ENCODE results near the gene ARHGAP30.
"Not testable (repeated sequence)": the region's sequence is repeated elsewhere in the genome, so short reads cannot be mapped to it uniquely, and the experiment has no call there.

DNA sequence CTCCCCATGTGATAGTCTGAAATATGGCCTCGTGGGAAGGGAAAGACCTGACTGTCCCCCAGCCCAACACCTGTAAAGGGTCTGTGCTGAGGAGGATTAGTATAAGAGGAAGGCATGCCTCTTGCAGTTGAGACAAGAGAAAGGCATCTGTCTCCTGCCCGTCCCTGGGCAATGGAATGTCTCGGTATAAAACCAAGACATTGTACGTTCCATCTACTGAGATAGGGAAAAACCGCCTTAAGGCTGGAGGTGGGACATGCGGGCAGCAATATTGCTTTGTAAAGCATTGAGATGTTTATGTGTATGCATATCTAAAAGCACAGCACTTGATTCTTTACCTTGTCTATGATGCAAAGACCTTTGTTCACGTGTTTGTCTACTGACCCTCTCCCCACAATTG, 52.5 kb downstream of the ARHGAP30 start:
- TF ChIP-seq, protein P1, sequence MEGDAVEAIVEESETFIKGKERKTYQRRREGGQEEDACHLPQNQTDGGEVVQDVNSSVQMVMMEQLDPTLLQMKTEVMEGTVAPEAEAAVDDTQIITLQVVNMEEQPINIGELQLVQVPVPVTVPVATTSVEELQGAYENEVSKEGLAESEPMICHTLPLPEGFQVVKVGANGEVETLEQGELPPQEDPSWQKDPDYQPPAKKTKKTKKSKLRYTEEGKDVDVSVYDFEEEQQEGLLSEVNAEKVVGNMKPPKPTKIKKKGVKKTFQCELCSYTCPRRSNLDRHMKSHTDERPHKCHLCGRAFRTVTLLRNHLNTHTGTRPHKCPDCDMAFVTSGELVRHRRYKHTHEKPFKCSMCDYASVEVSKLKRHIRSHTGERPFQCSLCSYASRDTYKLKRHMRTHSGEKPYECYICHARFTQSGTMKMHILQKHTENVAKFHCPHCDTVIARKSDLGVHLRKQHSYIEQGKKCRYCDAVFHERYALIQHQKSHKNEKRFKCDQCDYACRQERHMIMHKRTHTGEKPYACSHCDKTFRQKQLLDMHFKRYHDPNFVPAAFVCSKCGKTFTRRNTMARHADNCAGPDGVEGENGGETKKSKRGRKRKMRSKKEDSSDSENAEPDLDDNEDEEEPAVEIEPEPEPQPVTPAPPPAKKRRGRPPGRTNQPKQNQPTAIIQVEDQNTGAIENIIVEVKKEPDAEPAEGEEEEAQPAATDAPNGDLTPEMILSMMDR (IDR thresholded peaks at IDR 0.05) = not testable (repeated sequence)
- not testable (repeated sequence) for TF ChIP-seq SIN3A (IDR thresholded peaks at IDR 0.05; ENCODE audit: borderline replicate concordance, insufficient read depth, low read depth, low read length); POLR2AphosphoS5 (IDR thresholded peaks at IDR 0.05; ENCODE audit: low read depth, low read length); TCF7L2 (IDR thresholded peaks at IDR 0.05; ENCODE audit: low read depth, low read length)

Measured in Panc1 (cell line).